Loucy (cell line): ENCODE data around the gene ZNF771.
A peak's percentile ranks its signal among the peaks of the same experiment; 100 is the strongest.

ENCODE experiments used
- H2AFZ ChIP-seq: fragments of 200-600 bp; sonication (generic); 2 replicates; pipeline ENCODE4 v1.6.0; 2016; ENCODE audit warnings: antibody characterized with exemption, mild to moderate bottlenecking, low read length, moderate library complexity
- H3F3A ChIP-seq: fragments of 200-600 bp; 2 replicates; pipeline ENCODE4 v1.6.0; 2016; ENCODE audit warnings: antibody characterized with exemption, low read depth, mild to moderate bottlenecking
- H3K27me3 ChIP-seq: fragments of 200-600 bp; sonication (generic); 2 replicates; pipeline ENCODE4 v1.6.1; 2014; ENCODE audit warnings: low read length, mild to moderate bottlenecking; ENCODE audit not compliant: insufficient read depth, poor library complexity, severe bottlenecking
- H3K36me3 ChIP-seq: fragments of 200-600 bp; sonication (generic); 2 replicates; pipeline ENCODE4 v1.6.1; 2016; ENCODE audit warnings: low read length; ENCODE audit not compliant: insufficient read depth
- H3K4me1 ChIP-seq: fragments of 200-600 bp; sonication (generic); 2 replicates; pipeline ENCODE4 v1.5.1; 2014; ENCODE audit warnings: low read length, mild to moderate bottlenecking; ENCODE audit not compliant: insufficient read depth, poor library complexity, severe bottlenecking
- H3K4me2 ChIP-seq: fragments of 200-600 bp; sonication (generic); 2 replicates; pipeline ENCODE4 v1.6.0; 2014; ENCODE audit warnings: antibody characterized with exemption, low read length, low read depth, mild to moderate bottlenecking; ENCODE audit not compliant: poor library complexity, severe bottlenecking
- H3K4me3 ChIP-seq: fragments of 200-600 bp; sonication (generic); 2 replicates; pipeline ENCODE4 v1.5.1; 2014; ENCODE audit warnings: low read length, mild to moderate bottlenecking, mixed read lengths; ENCODE audit not compliant: poor library complexity, severe bottlenecking
- H3K79me2 ChIP-seq: fragments of 200-600 bp; sonication (generic); 2 replicates; pipeline ENCODE4 v1.6.1; 2014; ENCODE audit warnings: low read length; ENCODE audit not compliant: insufficient read depth
- H3K9ac ChIP-seq: fragments of 200-600 bp; sonication (generic); 2 replicates; pipeline ENCODE4 v1.6.0; 2014; ENCODE audit warnings: mild to moderate bottlenecking, low read depth, low read length, moderate library complexity; ENCODE audit not compliant: poor library complexity, severe bottlenecking
- H3K9me2 ChIP-seq: fragments of 200-600 bp; sonication (generic); replicated peaks from 2 replicates; pipeline ENCODE4 v1.6.1; 2016; ENCODE audit warnings: low read depth, low read length, mixed read lengths
- H3K9me3 ChIP-seq: fragments of 200-600 bp; sonication (generic); 2 replicates; pipeline ENCODE4 v1.6.1; 2014; ENCODE audit warnings: mild to moderate bottlenecking, antibody characterized with exemption, low read length, low read depth; ENCODE audit not compliant: insufficient read depth
- H4K20me1 ChIP-seq: fragments of 200-600 bp; sonication (generic); 2 replicates; pipeline ENCODE4 v1.6.0; 2014; ENCODE audit warnings: antibody characterized with exemption, low read length, mild to moderate bottlenecking; ENCODE audit not compliant: insufficient read depth, poor library complexity, severe bottlenecking
- CTCF ChIP-seq: fragments of 200-600 bp; sonication (generic); conservative IDR thresholded peaks from 2 replicates; pipeline ENCODE4 v1.5.1; 2014; ENCODE audit warnings: mild to moderate bottlenecking, antibody characterized with exemption, low read length
- EZH2phosphoT487 ChIP-seq: fragments of 200-600 bp; IDR thresholded peaks from 2 replicates; pipeline ENCODE4 v1.6.1; 2018; ENCODE audit warnings: antibody characterized with exemption, mild to moderate bottlenecking, moderate library complexity, borderline replicate concordance

ZNF771 gene

GRCh38 chr16:30444231-30445148 lies 37.1 kb downstream of the ZNF771 start:
- Histone ChIP-seq H3K4me1 (peaks cover 29% of the 10 kb centered on the region), H2AFZ (no peak overlapping the region), H3K27me3 (no peaks in the 10 kb centered on the region), H3K4me2 (peak overlapping the region; percentile 93), H4K20me1 (peaks cover 24% of the 10 kb centered on the region), H3K9me2 (no peaks in the 10 kb centered on the region), H3K79me2 (peaks cover 29% of the 10 kb centered on the region), H3K9me3 (no peaks in the 10 kb centered on the region), H3F3A (no peaks in the 10 kb centered on the region), H3K9ac (peak overlapping the region; percentile 96), H3K4me3 (peak overlapping the region; percentile 91), H3K36me3 (no peaks in the 10 kb centered on the region)
- TF ChIP-seq EZH2phosphoT487 = no peak
- no peak for TF ChIP-seq CTCF

GRCh38 chr16:30445149-30445407 lies 37.7 kb downstream of the ZNF771 start:
- Histone ChIP-seq H4K20me1 (peaks cover 24% of the 10 kb centered on the region), H3K27me3 (no peaks in the 10 kb centered on the region), H3K9ac (peak overlapping the region; percentile 96), H3K9me2 (no peaks in the 10 kb centered on the region), H3F3A (no peaks in the 10 kb centered on the region), H3K4me3 (peak overlapping the region; percentile 91), H3K79me2 (peaks cover 29% of the 10 kb centered on the region), H3K9me3 (no peaks in the 10 kb centered on the region), H3K4me1 (peaks cover 29% of the 10 kb centered on the region), H3K4me2 (peak overlapping the region; percentile 93), H3K36me3 (no peaks in the 10 kb centered on the region), H2AFZ (no peak overlapping the region)
- no peak for TF ChIP-seq CTCF
- no peak for TF ChIP-seq EZH2phosphoT487

GRCh38 chr16:30445408-30446202 lies 38.2 kb downstream of the ZNF771 start, which contains the start of gene SEPHS2:
Gene SEPHS2 (minus strand): TSS chr16:30445874. CDS start chr16:30445727, 147 bp downstream.
- H3K36me3 ChIP-seq = no peaks in the 10 kb centered on the region
- no peaks in the 10 kb centered on the region for H3K9me2 ChIP-seq
- H3K4me3 ChIP-seq = peak within 1 kb of the TSS; percentile 91
- peak within 1 kb of the TSS; percentile 90 for H2AFZ ChIP-seq
- H3K27me3 ChIP-seq = no peaks in the 10 kb centered on the region
- peaks cover 29% of the 10 kb centered on the region for H3K4me1 ChIP-seq
- H3K9ac ChIP-seq = peak within 1 kb of the TSS; percentile 96
- peak within 1 kb of the TSS; percentile 93 for H3K4me2 ChIP-seq
- peaks cover 29% of the 10 kb centered on the region for H3K79me2 ChIP-seq
- no peak for TF ChIP-seq EZH2phosphoT487
- TF ChIP-seq CTCF = peak; percentile 55
- peaks cover 24% of the 10 kb centered on the region for H4K20me1 ChIP-seq
- H3F3A ChIP-seq = no peaks in the 10 kb centered on the region
- H3K9me3 ChIP-seq = no peaks in the 10 kb centered on the region
